CD4-positive, alpha-beta T cell treated with Interleukin-15 for 4 hours (primary cell): Measurements from ENCODE around the gene FDX1.

Experiments used
- DNase-seq: peaks from one replicate; pipeline ENCODE4 v3.0.0-alpha.2; 2020; ENCODE audit warnings: low spot score

FDX1 gene

GRCh38 chr11:110467556-110467955, 37.8 kb downstream of the FDX1 start:
- DNase-seq: no peak

- no peak for DNase-seq
These were observed 38.4 kb downstream of the FDX1 start for GRCh38 chr11:110468121-110468520.

GRCh38 chr11:110469127-110469526, 39.4 kb downstream of the FDX1 start:
- no peak for DNase-seq

- no peak for DNase-seq
These were observed 41.0 kb downstream of the FDX1 start for GRCh38 chr11:110470716-110471115.

GRCh38 chr11:110471371-110471770, 41.6 kb downstream of the FDX1 start:
- DNase-seq: no peak

GRCh38 chr11:110472858-110473257, 43.1 kb downstream of the FDX1 start:
- DNase-seq: no peak

GRCh38 chr11:110473706-110474105, 44.0 kb downstream of the FDX1 start:
- no peak for DNase-seq

- no peak for DNase-seq
These were observed 44.8 kb downstream of the FDX1 start for GRCh38 chr11:110474578-110474977.

GRCh38 chr11:110475671-110476070, 45.9 kb downstream of the FDX1 start:
- no peak for DNase-seq

- no peak for DNase-seq
These were observed 48.7 kb downstream of the FDX1 start for GRCh38 chr11:110478410-110478809.

GRCh38 chr11:110479108-110480101, 49.7 kb downstream of the FDX1 start:
- no peak for DNase-seq

GRCh38 chr11:110481523-110481922, 51.8 kb downstream of the FDX1 start:
- DNase-seq: no peak

- no peak for DNase-seq
These were observed 56.4 kb downstream of the FDX1 start for GRCh38 chr11:110486156-110486555.

GRCh38 chr11:110488446-110488845, 58.7 kb downstream of the FDX1 start:
- DNase-seq: no peak

GRCh38 chr11:110490886-110491285, 61.1 kb downstream of the FDX1 start:
- no peak for DNase-seq

- no peak for DNase-seq
These were observed 62.0 kb downstream of the FDX1 start for GRCh38 chr11:110491577-110492320.

GRCh38 chr11:110492321-110492685, 62.6 kb downstream of the FDX1 start:
- DNase-seq: no peak

GRCh38 chr11:110493346-110493745, 63.6 kb downstream of the FDX1 start:
- no peak for DNase-seq

GRCh38 chr11:110497231-110497978, 67.7 kb downstream of the FDX1 start:
- DNase-seq: no peak

GRCh38 chr11:110501428-110501827, 71.7 kb downstream of the FDX1 start:
- DNase-seq: no peak

- no peak for DNase-seq
These were observed 76.0 kb downstream of the FDX1 start for GRCh38 chr11:110505528-110506284.

GRCh38 chr11:110507328-110507727, 77.6 kb downstream of the FDX1 start:
- no peak for DNase-seq
